Measurements from ENCODE around the gene ARHGAP22. TPM values are rescaled to one million over a fixed set of nuclear protein-coding genes. Genes with fewer than 3 reads are reported as not detected.

ARHGAP22 gene
- total and polyA plus RNA-seq, 2 experiments from 2014 or later = 4.8 to 10.7 TPM

DNA sequence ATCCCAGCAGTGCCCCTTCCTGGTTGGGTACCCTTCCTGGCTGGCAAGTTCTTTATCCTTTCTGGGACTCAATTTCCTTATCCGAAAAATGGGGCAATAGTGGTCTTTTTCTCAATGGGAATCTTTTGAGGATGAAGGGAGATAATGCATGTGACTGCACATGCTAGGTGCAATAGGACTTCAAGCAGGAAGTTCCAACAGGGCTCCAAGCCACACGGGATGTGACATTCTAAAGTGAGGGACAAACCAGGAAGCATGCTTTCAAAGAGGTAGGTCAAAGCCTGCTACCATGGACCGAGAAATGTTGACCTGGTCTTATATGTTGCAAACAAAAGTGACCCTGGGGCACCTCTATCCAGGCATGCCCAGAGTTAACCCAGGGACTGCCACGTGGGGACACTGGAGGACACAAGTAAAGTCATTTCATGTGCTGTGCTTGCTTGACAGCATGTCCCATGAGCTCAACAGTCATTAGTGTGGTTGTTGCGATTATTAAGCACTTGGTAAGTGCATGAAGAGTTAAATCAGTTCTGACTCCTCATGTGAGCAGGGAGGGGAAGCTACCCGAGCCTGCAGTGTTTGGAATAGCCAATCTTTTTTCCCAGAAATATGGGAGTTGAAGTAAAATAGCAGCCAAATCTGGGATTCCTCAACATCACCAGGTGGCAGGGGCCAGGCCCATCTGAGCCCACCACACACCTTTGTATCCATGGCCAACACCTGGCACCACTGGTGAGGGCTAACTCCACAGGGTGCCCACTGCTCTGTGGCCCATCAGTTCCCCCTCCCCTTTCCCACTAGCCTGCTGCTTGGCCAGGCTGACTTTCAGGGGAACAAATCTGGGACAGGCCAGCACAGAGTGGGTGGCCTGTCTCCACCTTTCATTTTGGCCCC, 5.7 kb downstream of the ARHGAP22 start (continued):
- TF ChIP-seq, protein P1, sequence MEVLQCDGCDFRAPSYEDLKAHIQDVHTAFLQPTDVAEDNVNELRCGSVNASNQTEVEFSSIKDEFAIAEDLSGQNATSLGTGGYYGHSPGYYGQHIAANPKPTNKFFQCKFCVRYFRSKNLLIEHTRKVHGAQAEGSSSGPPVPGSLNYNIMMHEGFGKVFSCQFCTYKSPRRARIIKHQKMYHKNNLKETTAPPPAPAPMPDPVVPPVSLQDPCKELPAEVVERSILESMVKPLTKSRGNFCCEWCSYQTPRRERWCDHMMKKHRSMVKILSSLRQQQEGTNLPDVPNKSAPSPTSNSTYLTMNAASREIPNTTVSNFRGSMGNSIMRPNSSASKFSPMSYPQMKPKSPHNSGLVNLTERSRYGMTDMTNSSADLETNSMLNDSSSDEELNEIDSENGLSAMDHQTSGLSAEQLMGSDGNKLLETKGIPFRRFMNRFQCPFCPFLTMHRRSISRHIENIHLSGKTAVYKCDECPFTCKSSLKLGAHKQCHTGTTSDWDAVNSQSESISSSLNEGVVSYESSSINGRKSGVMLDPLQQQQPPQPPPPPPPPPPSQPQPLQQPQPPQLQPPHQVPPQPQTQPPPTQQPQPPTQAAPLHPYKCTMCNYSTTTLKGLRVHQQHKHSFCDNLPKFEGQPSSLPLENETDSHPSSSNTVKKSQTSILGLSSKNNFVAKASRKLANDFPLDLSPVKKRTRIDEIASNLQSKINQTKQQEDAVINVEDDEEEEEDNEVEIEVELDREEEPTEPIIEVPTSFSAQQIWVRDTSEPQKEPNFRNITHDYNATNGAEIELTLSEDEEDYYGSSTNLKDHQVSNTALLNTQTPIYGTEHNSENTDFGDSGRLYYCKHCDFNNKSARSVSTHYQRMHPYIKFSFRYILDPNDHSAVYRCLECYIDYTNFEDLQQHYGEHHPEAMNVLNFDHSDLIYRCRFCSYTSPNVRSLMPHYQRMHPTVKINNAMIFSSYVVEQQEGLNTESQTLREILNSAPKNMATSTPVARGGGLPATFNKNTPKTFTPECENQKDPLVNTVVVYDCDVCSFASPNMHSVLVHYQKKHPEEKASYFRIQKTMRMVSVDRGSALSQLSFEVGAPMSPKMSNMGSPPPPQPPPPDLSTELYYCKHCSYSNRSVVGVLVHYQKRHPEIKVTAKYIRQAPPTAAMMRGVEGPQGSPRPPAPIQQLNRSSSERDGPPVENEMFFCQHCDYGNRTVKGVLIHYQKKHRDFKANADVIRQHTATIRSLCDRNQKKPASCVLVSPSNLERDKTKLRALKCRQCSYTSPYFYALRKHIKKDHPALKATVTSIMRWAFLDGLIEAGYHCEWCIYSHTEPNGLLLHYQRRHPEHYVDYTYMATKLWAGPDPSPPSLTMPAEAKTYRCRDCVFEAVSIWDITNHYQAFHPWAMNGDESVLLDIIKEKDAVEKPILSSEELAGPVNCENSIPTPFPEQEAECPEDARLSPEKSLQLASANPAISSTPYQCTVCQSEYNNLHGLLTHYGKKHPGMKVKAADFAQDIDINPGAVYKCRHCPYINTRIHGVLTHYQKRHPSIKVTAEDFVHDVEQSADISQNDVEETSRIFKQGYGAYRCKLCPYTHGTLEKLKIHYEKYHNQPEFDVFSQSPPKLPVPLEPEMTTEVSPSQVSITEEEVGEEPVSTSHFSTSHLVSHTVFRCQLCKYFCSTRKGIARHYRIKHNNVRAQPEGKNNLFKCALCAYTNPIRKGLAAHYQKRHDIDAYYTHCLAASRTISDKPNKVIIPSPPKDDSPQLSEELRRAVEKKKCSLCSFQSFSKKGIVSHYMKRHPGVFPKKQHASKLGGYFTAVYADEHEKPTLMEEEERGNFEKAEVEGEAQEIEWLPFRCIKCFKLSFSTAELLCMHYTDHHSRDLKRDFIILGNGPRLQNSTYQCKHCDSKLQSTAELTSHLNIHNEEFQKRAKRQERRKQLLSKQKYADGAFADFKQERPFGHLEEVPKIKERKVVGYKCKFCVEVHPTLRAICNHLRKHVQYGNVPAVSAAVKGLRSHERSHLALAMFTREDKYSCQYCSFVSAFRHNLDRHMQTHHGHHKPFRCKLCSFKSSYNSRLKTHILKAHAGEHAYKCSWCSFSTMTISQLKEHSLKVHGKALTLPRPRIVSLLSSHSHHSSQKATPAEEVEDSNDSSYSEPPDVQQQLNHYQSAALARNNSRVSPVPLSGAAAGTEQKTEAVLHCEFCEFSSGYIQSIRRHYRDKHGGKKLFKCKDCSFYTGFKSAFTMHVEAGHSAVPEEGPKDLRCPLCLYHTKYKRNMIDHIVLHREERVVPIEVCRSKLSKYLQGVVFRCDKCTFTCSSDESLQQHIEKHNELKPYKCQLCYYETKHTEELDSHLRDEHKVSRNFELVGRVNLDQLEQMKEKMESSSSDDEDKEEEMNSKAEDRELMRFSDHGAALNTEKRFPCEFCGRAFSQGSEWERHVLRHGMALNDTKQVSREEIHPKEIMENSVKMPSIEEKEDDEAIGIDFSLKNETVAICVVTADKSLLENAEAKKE (CRISPR knock-in tag; IDR thresholded peaks at IDR 0.05) = no peak
- TF ChIP-seq STAT1 (IDR thresholded peaks at IDR 0.05; ENCODE audit: unreplicated experiment) = no peak
- TF ChIP-seq, protein P2, sequence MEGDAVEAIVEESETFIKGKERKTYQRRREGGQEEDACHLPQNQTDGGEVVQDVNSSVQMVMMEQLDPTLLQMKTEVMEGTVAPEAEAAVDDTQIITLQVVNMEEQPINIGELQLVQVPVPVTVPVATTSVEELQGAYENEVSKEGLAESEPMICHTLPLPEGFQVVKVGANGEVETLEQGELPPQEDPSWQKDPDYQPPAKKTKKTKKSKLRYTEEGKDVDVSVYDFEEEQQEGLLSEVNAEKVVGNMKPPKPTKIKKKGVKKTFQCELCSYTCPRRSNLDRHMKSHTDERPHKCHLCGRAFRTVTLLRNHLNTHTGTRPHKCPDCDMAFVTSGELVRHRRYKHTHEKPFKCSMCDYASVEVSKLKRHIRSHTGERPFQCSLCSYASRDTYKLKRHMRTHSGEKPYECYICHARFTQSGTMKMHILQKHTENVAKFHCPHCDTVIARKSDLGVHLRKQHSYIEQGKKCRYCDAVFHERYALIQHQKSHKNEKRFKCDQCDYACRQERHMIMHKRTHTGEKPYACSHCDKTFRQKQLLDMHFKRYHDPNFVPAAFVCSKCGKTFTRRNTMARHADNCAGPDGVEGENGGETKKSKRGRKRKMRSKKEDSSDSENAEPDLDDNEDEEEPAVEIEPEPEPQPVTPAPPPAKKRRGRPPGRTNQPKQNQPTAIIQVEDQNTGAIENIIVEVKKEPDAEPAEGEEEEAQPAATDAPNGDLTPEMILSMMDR (conservative IDR thresholded peaks at IDR 0.05; ENCODE audit: low read depth in 2 of 2) = no peak
- TF ChIP-seq, protein P3, sequence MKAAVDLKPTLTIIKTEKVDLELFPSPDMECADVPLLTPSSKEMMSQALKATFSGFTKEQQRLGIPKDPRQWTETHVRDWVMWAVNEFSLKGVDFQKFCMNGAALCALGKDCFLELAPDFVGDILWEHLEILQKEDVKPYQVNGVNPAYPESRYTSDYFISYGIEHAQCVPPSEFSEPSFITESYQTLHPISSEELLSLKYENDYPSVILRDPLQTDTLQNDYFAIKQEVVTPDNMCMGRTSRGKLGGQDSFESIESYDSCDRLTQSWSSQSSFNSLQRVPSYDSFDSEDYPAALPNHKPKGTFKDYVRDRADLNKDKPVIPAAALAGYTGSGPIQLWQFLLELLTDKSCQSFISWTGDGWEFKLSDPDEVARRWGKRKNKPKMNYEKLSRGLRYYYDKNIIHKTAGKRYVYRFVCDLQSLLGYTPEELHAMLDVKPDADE (IDR thresholded peaks at IDR 0.05) = no peak

All from GM23338 (cell line).